Peyer's patch (tissue), 4 donors: ENCODE data around the gene TBL1XR1. TPM values are rescaled to one million over a fixed set of nuclear protein-coding genes. Genes with fewer than 3 reads are reported as not detected.

ENCODE experiments used
- DNase-seq, 3 donors: peaks; one replicate each; pipeline ENCODE4 v3.0.0-alpha.2; 2017 to 2019
- H3K27ac ChIP-seq, 4 donors: fragments of 200-600 bp; sonication (generic); one replicate each; pipeline ENCODE4 v1.5.1; 2016 to 2019
- H3K27me3 ChIP-seq, 2 donors: fragments of 200-600 bp; sonication (generic); one replicate each; pipeline ENCODE4 v1.5.1; 2019
- H3K36me3 ChIP-seq, 3 donors: fragments of 200-600 bp; sonication (generic); one replicate each; pipeline ENCODE4 v1.5.1; 2016 to 2019
- H3K4me1 ChIP-seq, 4 donors: fragments of 200-600 bp; sonication (generic); one replicate each; pipeline ENCODE4 v1.5.1; 2016 to 2019
- H3K4me3 ChIP-seq, 4 donors: fragments of 200-600 bp; sonication (generic); 1 replicate in 3 of 4; 2 replicates in 1 of 4; pipeline ENCODE4 v1.5.1; 2016 to 2019; ENCODE audit warnings: mild to moderate bottlenecking in 1 of 4
- H3K9me3 ChIP-seq, 4 donors: fragments of 200-600 bp; sonication (generic); one replicate each; pipeline ENCODE4 v1.5.1; 2016 to 2019; ENCODE audit warnings: mild to moderate bottlenecking in 1 of 4
- POLR2A ChIP-seq, 2 donors: fragments of 450-650 bp; IDR thresholded peaks; one replicate each; pipeline ENCODE4 v1.5.1; 2017; ENCODE audit warnings: antibody characterized with exemption in 2 of 2, mild to moderate bottlenecking in 2 of 2, moderate library complexity in 2 of 2
- total RNA-seq, 4 donors: library from RNA; depleted of rRNA; stranded (reverse); fragments of >200 nt; gene quantifications; one replicate each; pipeline ENCODE4 v1.1.0, GENCODE V29; 2016
- TF ChIP-seq, protein P1 (sequence below), 6 experiments: fragments of 450-650 bp in 4 of 6; fragments of 200-600 bp in 2 of 6; sonication (generic) in 1 of 6; IDR thresholded peaks; one replicate each; pipeline ENCODE4 v1.5.1; 2017 to 2019; ENCODE audit warnings: antibody characterized with exemption in 6 of 6, mild to moderate bottlenecking in 3 of 6, moderate library complexity in 1 of 6

TBL1XR1 gene
- total RNA-seq, 4 donors from 2014 or later, result 40.7 to 81.7 (median 69.4) TPM

DNA sequence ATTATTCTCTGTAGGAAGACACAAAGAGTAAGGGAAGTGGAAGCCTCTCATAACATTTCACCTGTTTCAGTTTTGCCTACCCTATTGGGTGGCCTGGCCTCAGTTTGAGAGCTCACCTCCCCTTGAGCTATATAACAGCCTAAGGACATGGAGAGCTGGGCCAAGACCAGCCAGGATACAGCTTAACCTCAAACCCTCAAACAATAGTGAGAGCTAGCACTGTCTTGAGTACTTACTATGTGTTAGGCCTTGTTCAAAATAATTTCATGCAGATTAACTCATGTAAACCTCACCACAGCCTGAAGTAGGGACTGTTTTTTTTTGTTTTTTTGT is 15.0 kb upstream of the TBL1XR1 start:
- Histone ChIP-seq H3K9me3 (no peaks in the 10 kb centered on the region), H3K27ac (peak overlapping the region in 3 of 4 donors; percentile 47 to 85 (median 78)), H3K27me3 (no peaks in the 10 kb centered on the region)

GRCh38 chr3:177211503-177212277 is 14.4 kb upstream of the TBL1XR1 start:
- peak in 2 of 3 donors; percentile 64 to 85 for DNase-seq
- peaks cover 0 to 18% (median 0%) of the 10 kb centered on the region in 4 donors for H3K4me1 ChIP-seq
- no peaks in the 10 kb centered on the region for H3K9me3 ChIP-seq
- H3K36me3 ChIP-seq, result no peaks in the 10 kb centered on the region
- no peak overlapping the region for H3K4me3 ChIP-seq
- TF ChIP-seq, protein P1, sequence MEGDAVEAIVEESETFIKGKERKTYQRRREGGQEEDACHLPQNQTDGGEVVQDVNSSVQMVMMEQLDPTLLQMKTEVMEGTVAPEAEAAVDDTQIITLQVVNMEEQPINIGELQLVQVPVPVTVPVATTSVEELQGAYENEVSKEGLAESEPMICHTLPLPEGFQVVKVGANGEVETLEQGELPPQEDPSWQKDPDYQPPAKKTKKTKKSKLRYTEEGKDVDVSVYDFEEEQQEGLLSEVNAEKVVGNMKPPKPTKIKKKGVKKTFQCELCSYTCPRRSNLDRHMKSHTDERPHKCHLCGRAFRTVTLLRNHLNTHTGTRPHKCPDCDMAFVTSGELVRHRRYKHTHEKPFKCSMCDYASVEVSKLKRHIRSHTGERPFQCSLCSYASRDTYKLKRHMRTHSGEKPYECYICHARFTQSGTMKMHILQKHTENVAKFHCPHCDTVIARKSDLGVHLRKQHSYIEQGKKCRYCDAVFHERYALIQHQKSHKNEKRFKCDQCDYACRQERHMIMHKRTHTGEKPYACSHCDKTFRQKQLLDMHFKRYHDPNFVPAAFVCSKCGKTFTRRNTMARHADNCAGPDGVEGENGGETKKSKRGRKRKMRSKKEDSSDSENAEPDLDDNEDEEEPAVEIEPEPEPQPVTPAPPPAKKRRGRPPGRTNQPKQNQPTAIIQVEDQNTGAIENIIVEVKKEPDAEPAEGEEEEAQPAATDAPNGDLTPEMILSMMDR (IDR thresholded peaks at IDR 0.05), result no peak
- TF ChIP-seq POLR2A (IDR thresholded peaks at IDR 0.05), result peak in 1 of 2 donors; percentile 11
- H3K27me3 ChIP-seq, result no peaks in the 10 kb centered on the region
- peak overlapping the region in 3 of 4 donors; percentile 47 to 85 (median 78) for H3K27ac ChIP-seq

More for the DNA sequence above, 15.0 kb upstream of the TBL1XR1 start:
- no peak for DNase-seq
- TF ChIP-seq, protein P1 (IDR thresholded peaks at IDR 0.05), result no peak
- TF ChIP-seq POLR2A (IDR thresholded peaks at IDR 0.05), result no peak
- Histone ChIP-seq H3K36me3 (no peaks in the 10 kb centered on the region), H3K4me3 (no peak overlapping the region), H3K4me1 (peaks cover 0 to 18% (median 0%) of the 10 kb centered on the region in 4 donors)

- H3K4me3 ChIP-seq, result no peak overlapping the region
- no peaks in the 10 kb centered on the region for H3K36me3 ChIP-seq
- peak overlapping the region in 3 of 4 donors; percentile 44 to 85 (median 78) for H3K27ac ChIP-seq
- DNase-seq, result no peak
- no peaks in the 10 kb centered on the region for H3K27me3 ChIP-seq
- no peaks in the 10 kb centered on the region for H3K9me3 ChIP-seq
- H3K4me1 ChIP-seq, result peaks cover 0 to 18% (median 0%) of the 10 kb centered on the region in 4 donors
- TF ChIP-seq, protein P1 (IDR thresholded peaks at IDR 0.05), result no peak
- no peak for TF ChIP-seq POLR2A (IDR thresholded peaks at IDR 0.05)
Measured at GRCh38 chr3:177210744-177211502, 13.6 kb upstream of the TBL1XR1 start.

DNA sequence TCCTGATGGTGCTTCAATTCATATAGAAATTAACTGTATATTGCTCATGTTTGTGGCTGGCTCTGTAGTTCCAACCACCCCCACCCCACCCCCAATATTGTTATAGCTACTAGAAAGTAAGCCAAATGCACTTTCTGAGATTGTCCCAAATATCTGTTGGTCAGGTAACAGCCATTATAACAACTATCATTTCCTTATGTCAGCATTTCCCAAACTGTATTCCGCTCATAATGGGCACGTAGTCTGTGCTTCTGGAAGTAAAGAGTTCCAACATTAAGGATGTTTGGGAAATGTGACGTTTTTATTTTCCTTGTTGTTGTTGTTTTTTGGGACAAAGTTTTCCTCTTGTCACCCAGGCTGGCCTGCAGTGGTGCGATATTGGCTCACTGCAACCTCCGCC is 12.2 kb upstream of the TBL1XR1 start:
- Histone ChIP-seq H3K27me3 (no peaks in the 10 kb centered on the region), H3K4me3 (no peak overlapping the region), H3K27ac (no peak overlapping the region), H3K4me1 (peaks cover 0 to 18% (median 0%) of the 10 kb centered on the region in 4 donors), H3K36me3 (no peaks in the 10 kb centered on the region), H3K9me3 (no peaks in the 10 kb centered on the region)
- TF ChIP-seq POLR2A (IDR thresholded peaks at IDR 0.05), result no peak
- TF ChIP-seq, protein P1 (IDR thresholded peaks at IDR 0.05), result no peak
- no peak for DNase-seq

DNA sequence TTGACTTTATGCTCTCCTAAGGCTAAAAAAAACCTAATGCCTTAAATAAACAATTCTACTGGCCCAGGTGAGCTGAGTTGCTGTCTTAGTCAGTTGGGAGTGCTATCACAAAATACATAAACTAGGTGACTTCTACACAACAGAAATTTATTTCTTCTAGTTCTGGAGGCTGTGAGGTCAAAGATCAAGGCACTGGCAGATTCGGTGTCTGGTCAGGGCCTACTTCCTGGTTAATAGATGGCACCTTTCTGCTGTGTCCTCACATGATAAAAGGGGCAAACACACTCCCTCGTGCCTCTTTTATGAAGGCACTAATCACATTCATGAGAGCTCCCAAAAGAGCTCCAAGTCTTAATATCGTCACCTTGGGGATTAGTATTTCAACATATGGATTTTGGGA is 11.5 kb upstream of the TBL1XR1 start:
- no peak overlapping the region for H3K4me3 ChIP-seq
- H3K27ac ChIP-seq, result peak overlapping the region in 1 of 4 donors; percentile 37
- H3K27me3 ChIP-seq, result no peaks in the 10 kb centered on the region
- no peaks in the 10 kb centered on the region for H3K9me3 ChIP-seq
- DNase-seq, result no peak
- peaks cover 0 to 16% (median 0%) of the 10 kb centered on the region in 4 donors for H3K4me1 ChIP-seq
- no peaks in the 10 kb centered on the region for H3K36me3 ChIP-seq
- TF ChIP-seq POLR2A (IDR thresholded peaks at IDR 0.05), result no peak
- TF ChIP-seq, protein P1 (IDR thresholded peaks at IDR 0.05), result no peak
